Neutrophil (primary cell): Measurements from ENCODE around the gene MPO.

Experiments used
- H3K27ac ChIP-seq: fragments of 200-600 bp; sonication (generic); 2 replicates; pipeline ENCODE4 v1.5.1; 2016; ENCODE audit warnings: mild to moderate bottlenecking, moderate library complexity
- H3K27me3 ChIP-seq: fragments of 200-600 bp; sonication (generic); 2 replicates; pipeline ENCODE4 v1.6.0; 2016; ENCODE audit warnings: mild to moderate bottlenecking
- H3K36me3 ChIP-seq: fragments of 200-600 bp; sonication (generic); 2 replicates; pipeline ENCODE4 v1.5.1; 2017
- H3K4me1 ChIP-seq, 2 experiments: fragments of 200-600 bp in 1 of 2; sonication (generic) in 1 of 2; 1 replicate in 1 of 2; 2 replicates in 1 of 2; pipeline versions ENCODE4 v1.5.1 to v1.6.1; 2013 to 2016; ENCODE audit warnings: low read depth in 1 of 2, low read length in 1 of 2, mild to moderate bottlenecking in 1 of 2, moderate library complexity in 1 of 2; ENCODE audit not compliant: control insufficient read depth in 1 of 2, insufficient read depth in 1 of 2
- H3K4me3 ChIP-seq, 2 experiments: fragments of 200-600 bp in 1 of 2; sonication (generic) in 1 of 2; 1 replicate in 1 of 2; 2 replicates in 1 of 2; pipeline ENCODE4 v1.5.1; 2013 to 2016; ENCODE audit warnings: low read depth in 1 of 2, low read length in 1 of 2, mild to moderate bottlenecking in 1 of 2, moderate library complexity in 1 of 2
- H3K9me3 ChIP-seq: fragments of 200-600 bp; sonication (generic); 2 replicates; pipeline ENCODE4 v1.5.1; 2016
- CTCF ChIP-seq: fragments of 200-600 bp; sonication (generic); IDR thresholded peaks from 2 replicates; pipeline ENCODE4 v1.5.1; 2016; ENCODE audit warnings: antibody characterized with exemption

Gene MPO, protein sequence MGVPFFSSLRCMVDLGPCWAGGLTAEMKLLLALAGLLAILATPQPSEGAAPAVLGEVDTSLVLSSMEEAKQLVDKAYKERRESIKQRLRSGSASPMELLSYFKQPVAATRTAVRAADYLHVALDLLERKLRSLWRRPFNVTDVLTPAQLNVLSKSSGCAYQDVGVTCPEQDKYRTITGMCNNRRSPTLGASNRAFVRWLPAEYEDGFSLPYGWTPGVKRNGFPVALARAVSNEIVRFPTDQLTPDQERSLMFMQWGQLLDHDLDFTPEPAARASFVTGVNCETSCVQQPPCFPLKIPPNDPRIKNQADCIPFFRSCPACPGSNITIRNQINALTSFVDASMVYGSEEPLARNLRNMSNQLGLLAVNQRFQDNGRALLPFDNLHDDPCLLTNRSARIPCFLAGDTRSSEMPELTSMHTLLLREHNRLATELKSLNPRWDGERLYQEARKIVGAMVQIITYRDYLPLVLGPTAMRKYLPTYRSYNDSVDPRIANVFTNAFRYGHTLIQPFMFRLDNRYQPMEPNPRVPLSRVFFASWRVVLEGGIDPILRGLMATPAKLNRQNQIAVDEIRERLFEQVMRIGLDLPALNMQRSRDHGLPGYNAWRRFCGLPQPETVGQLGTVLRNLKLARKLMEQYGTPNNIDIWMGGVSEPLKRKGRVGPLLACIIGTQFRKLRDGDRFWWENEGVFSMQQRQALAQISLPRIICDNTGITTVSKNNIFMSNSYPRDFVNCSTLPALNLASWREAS

DNA sequence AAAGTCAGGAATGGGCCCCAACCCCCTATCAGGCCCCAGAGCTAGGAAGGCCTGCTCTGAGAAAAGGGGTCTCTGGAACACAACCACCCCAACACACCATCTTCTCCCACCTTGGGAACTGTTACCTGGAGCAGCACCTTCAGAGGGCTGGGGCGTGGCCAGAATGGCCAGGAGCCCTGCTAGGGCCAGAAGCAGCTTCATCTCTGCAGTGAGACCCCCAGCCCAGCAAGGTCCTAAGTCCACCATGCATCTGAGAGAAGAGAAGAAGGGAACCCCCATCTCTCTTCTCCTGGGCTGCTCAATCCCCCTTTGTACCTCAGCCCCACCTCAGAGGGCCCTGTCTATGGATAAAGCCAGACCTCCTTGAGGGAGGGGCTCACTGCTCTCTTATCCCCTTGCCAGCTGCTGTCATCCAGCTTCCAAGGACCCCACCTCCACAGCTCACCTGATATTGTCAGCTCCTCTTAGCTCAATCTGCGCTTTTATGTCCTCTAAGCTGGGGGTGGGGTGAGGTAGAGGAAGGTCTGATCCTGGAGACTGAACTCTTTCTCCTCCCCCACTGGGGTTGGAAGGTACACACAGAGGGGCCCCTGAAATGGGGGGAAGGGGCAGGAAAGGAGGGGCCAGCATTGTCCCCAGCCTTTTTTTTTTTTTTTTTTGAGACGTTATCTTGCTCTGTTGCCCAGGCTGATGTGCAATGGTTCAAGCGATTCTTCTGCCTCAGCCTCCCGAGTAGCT is at the start of gene MPO:
TSS of gene MPO (minus strand) at position 456 of the 738 bp plus-strand sequence. CDS start at position 279, 177 bp downstream.
- TF ChIP-seq CTCF, result no peak
- H3K36me3 ChIP-seq, result no peaks in the 10 kb centered on the region
- no peaks in the 10 kb centered on the region for H3K27me3 ChIP-seq
- H3K4me1 ChIP-seq, result peaks cover 84 to 95% of the 10 kb centered on the region in 2 experiments
- H3K27ac ChIP-seq, result peak within 1 kb of the TSS; percentile 33
- H3K9me3 ChIP-seq, result no peaks in the 10 kb centered on the region
- peak within 1 kb of the TSS in 1 of 2 experiments; percentile 66 for H3K4me3 ChIP-seq

DNA sequence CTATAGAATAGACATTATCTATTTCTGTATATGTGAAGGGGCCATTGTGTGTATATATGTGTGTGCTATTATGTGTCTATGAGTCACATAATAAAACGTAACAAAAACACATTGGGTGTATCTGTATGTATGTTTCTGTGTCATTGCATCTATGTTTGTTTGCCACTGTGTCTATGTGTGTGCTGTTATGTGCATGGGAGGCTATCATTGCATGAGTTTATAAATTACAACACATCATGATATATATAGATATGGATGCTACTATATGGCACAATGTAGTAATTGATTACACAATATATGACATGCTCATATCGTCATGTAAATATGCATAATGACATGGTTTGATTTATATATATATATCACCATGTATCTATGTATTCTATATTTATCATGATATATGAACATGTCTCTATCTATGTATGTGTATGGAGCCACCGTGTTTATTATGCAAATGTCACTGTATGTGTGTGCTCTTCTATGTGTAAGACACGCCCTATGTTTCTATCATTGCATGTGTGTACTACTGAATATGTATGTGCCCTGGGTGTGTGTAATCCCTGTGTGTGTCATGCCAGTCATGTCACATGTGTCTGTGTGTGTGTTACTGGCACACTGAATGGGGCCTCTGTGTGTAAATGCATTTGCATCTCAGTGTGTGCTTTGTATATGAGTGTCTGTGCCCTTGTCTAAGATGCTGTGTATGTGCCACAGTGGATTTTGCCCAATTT is 49.2 kb upstream of the MPO start:
- Histone ChIP-seq H3K4me3 (peak overlapping the region; percentile 86 to 95), H3K27ac (peak overlapping the region; percentile 100), H3K9me3 (no peaks in the 10 kb centered on the region), H3K27me3 (peaks cover 7% of the 10 kb centered on the region), H3K4me1 (peaks cover 81 to 84% of the 10 kb centered on the region in 2 experiments), H3K36me3 (peaks cover 20% of the 10 kb centered on the region)
- TF ChIP-seq CTCF, result no peak

- peak overlapping the region; percentile 86 to 95 for H3K4me3 ChIP-seq
- peak overlapping the region; percentile 100 for H3K27ac ChIP-seq
- peaks cover 81 to 84% of the 10 kb centered on the region in 2 experiments for H3K4me1 ChIP-seq
- peak; percentile 87 for TF ChIP-seq CTCF
- H3K27me3 ChIP-seq, result peaks cover 15% of the 10 kb centered on the region
- H3K36me3 ChIP-seq, result peaks cover 20% of the 10 kb centered on the region
- H3K9me3 ChIP-seq, result no peaks in the 10 kb centered on the region
Observed at GRCh38 chr17:58329035-58329809, 48.5 kb upstream of the MPO start.

DNA sequence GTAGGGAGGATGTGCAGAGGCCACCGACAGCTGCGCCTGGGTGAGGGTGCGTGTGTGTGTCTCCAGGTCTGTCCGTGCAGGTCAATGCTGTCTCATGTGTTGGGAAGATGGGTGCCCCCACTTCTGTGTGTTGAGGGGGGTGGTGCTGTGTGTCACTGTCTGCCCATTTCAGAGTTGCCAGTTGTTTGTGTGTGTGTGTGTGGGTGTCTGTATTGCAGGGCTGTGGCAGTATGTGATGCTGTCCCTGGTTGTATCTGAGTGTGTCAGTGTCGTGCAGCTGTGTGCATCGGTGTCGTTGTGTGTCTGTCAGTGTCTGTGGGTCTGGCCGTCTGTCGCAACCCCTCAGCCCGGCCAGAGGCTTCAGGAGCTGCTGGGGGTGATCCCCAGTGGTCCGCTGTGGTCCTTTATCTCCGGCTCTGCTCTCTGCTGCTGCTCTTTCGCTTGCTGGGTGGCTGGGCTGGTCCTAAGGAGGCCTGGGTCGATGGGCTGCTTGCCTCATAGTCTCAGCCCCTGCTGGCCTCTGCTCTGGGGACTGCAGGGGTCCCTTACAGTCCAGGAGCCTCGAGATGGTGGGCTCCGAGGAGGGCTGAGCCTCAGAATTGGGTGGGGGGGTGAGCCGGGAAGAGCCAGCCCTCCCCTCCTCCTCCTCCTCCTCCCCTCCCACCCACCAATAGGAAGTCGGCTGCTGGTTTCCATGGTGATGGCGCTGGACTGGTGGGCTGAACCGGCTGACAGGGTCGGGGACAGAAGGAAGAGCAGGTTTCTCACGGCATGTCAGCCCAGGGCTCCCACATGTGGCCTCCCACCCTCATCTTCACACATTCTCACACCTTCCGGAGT is 47.7 kb upstream of the MPO start, which contains the start of gene TSPOAP1:
TSS of gene TSPOAP1 (minus strand) at position 601 of the 840 bp plus-strand sequence. CDS start 875 bp downstream, outside the sequence.
- H3K4me3 ChIP-seq, result peak within 1 kb of the TSS; percentile 86 to 95
- H3K4me1 ChIP-seq, result peaks cover 78 to 80% of the 10 kb centered on the region in 2 experiments
- peak within 1 kb of the TSS; percentile 100 for H3K27ac ChIP-seq

More for the DNA sequence above, 47.7 kb upstream of the MPO start, which contains the start of gene TSPOAP1:
- no peak for TF ChIP-seq CTCF
- peaks cover 23% of the 10 kb centered on the region for H3K27me3 ChIP-seq
- no peaks in the 10 kb centered on the region for H3K9me3 ChIP-seq
- H3K36me3 ChIP-seq, result peaks cover 20% of the 10 kb centered on the region
